ENCODE data around the gene SEZ6L.

GRCh38 chr22:26414347-26414746 is 245.1 kb downstream of the SEZ6L start:
- TF ChIP-seq CTCF (IDR thresholded peaks at IDR 0.05) (no peak), POLR2A (IDR thresholded peaks at IDR 0.05) (no peak)
